MV-4-11 (cell line): ENCODE results near the gene TRIM54.

ENCODE experiments used
- DNase-seq: peaks from one replicate; lab custom pipeline; 2025; lab: John Stamatoyannopoulos, UW

Gene TRIM54

GRCh38 chr2:27356382-27357181, 74.4 kb downstream of the TRIM54 start, which contains the start of gene GTF3C2:
Gene GTF3C2 (minus strand): TSS chr2:27356764. CDS start chr2:27343554, 13,210 bp downstream.
- peak; percentile 96 for DNase-seq
